Hematopoietic multipotent progenitor cell (in vitro differentiated cells): ENCODE measurements around the gene TENM4. TPM values are rescaled to one million over a fixed set of nuclear protein-coding genes. Genes with fewer than 3 reads are reported as not detected.

Source experiments
- DNase-seq, 3 donors: peaks; one replicate each; pipeline ENCODE4 v3.0.0-alpha.2; 2011 to 2015; ENCODE audit warnings: low read depth in 2 of 3, low spot score in 2 of 3
- total RNA-seq: library from RNA; depleted of rRNA; stranded (reverse); fragments of >200 nt; gene quantifications from one replicate; pipeline ENCODE4 v1.2.3, GENCODE V29; 2012

Gene TENM4
- under 0.01 TPM for total RNA-seq

- DNase-seq = peak in 2 of 3 donors; percentile 36 to 45
Measured at GRCh38 chr11:79440571-79441460, at the start of gene TENM4. Gene TENM4 (minus strand): TSS chr11:79441030. CDS start chr11:79069944, 371,086 bp downstream.

- DNase-seq = no peak
Measured at GRCh38 chr11:79488286-79488685, 47.5 kb upstream of the TENM4 start.

- no peak for DNase-seq
Measured at GRCh38 chr11:79487412-79487811, 46.6 kb upstream of the TENM4 start.

GRCh38 chr11:79486242-79486984 lies 45.6 kb upstream of the TENM4 start:
- no peak for DNase-seq

GRCh38 chr11:79485694-79486093 lies 44.9 kb upstream of the TENM4 start:
- no peak for DNase-seq

GRCh38 chr11:79484872-79485271 lies 44.0 kb upstream of the TENM4 start:
- no peak for DNase-seq

- DNase-seq = peak in 1 of 3 donors; percentile 1
Measured at GRCh38 chr11:79482800-79483199, 42.0 kb upstream of the TENM4 start.

- no peak for DNase-seq
Measured at GRCh38 chr11:79481795-79482194, 41.0 kb upstream of the TENM4 start.

- DNase-seq = no peak
Measured at GRCh38 chr11:79480864-79481263, 40.0 kb upstream of the TENM4 start.

- no peak for DNase-seq
Measured at GRCh38 chr11:79472819-79473529, 32.1 kb upstream of the TENM4 start.

GRCh38 chr11:79471071-79471844 lies 30.4 kb upstream of the TENM4 start:
- DNase-seq = no peak

- no peak for DNase-seq
Measured at GRCh38 chr11:79470161-79470560, 29.3 kb upstream of the TENM4 start.

GRCh38 chr11:79467761-79468160 lies 26.9 kb upstream of the TENM4 start:
- DNase-seq = no peak

GRCh38 chr11:79466411-79466810 lies 25.6 kb upstream of the TENM4 start:
- DNase-seq = no peak

- DNase-seq = no peak
Measured at GRCh38 chr11:79465160-79465559, 24.3 kb upstream of the TENM4 start.

GRCh38 chr11:79461666-79462645 lies 21.1 kb upstream of the TENM4 start:
- no peak for DNase-seq

- no peak for DNase-seq
Measured at GRCh38 chr11:79461144-79461543, 20.3 kb upstream of the TENM4 start.

GRCh38 chr11:79458709-79459108 lies 17.9 kb upstream of the TENM4 start:
- DNase-seq = no peak

GRCh38 chr11:79456501-79456900 lies 15.7 kb upstream of the TENM4 start:
- no peak for DNase-seq
